SK-N-SH (cell line): ENCODE measurements around the gene UBE2L6. TPM values are rescaled to one million over a fixed set of nuclear protein-coding genes. Genes with fewer than 3 reads are reported as not detected.

Source experiments
- CTCF ChIA-PET: fragments of 300-600, 350-600 bp; formaldehyde crosslinking; extraction: SDS; loops from one replicate; lab custom pipeline; 2021; lab: Yijun Ruan, JAX
- POLR2A ChIA-PET: fragments of 350-600 bp; sonication (Branson Sonifier 250); formaldehyde crosslinking; extraction: SDS; loops from one replicate; lab custom pipeline; 2020; ENCODE audit warnings: antibody characterized with exemption, inconsistent platforms; lab: Yijun Ruan, JAX
- DNase-seq: peaks from one replicate; pipeline ENCODE4 v3.0.0; 2012
- H2AFZ ChIP-seq: fragments of 200-600 bp; sonication (generic); 2 replicates; pipeline ENCODE4 v1.8.1; 2016; ENCODE audit warnings: antibody characterized with exemption, mild to moderate bottlenecking, low read depth
- H3F3A ChIP-seq: fragments of 200-600 bp; sonication (generic); replicated peaks from 2 replicates; pipeline ENCODE3; 2016; ENCODE audit warnings: antibody characterized with exemption, mild to moderate bottlenecking; ENCODE audit not compliant: insufficient read depth
- H3K27ac ChIP-seq, 2 experiments: fragments of 200-500 bp in 1 of 2; fragments of 200-600 bp in 1 of 2; sonication (Bioruptor generic) in 1 of 2; sonication (generic), shearing (Covaris generic) in 1 of 2; 2 replicates each; pipeline versions ENCODE4 v1.5.1 to v1.6.1; 2014 to 2016; ENCODE audit warnings: low read depth in 2 of 2, inconsistent platforms in 1 of 2, low read length in 1 of 2, mild to moderate bottlenecking in 1 of 2, mixed read lengths in 1 of 2
- H3K27me3 ChIP-seq: fragments of 200-600 bp; sonication (generic), shearing (Covaris generic); 2 replicates; pipeline ENCODE4 v1.6.1; 2016; ENCODE audit warnings: mixed run types; ENCODE audit not compliant: insufficient read depth
- H3K36me3 ChIP-seq, 2 experiments: fragments of 200-500 bp in 1 of 2; fragments of 200-600 bp in 1 of 2; sonication (Bioruptor generic) in 1 of 2; sonication (generic) in 1 of 2; replicated peaks in 1 of 2; 2 replicates each; pipeline versions ENCODE3 to v1.5.1; 2014 to 2016; ENCODE audit warnings: low read length in 1 of 2, mild to moderate bottlenecking in 1 of 2; ENCODE audit not compliant: insufficient read depth in 2 of 2, control insufficient read depth in 1 of 2
- H3K4me1 ChIP-seq, 2 experiments: fragments of 200-500 bp in 1 of 2; fragments of 200-600 bp in 1 of 2; sonication (Bioruptor generic) in 1 of 2; sonication (generic), shearing (Covaris generic) in 1 of 2; 2 replicates each; pipeline versions ENCODE4 v1.5.1 to v1.6.1; 2014 to 2016; ENCODE audit warnings: low read depth in 1 of 2, low read length in 1 of 2, mixed run types in 1 of 2; ENCODE audit not compliant: insufficient read depth in 2 of 2, control insufficient read depth in 1 of 2
- H3K4me2 ChIP-seq: fragments of 200-600 bp; sonication (generic), shearing (Covaris generic); 2 replicates; pipeline ENCODE4 v1.6.1; 2017; ENCODE audit warnings: mixed run types
- H3K4me3 ChIP-seq, 2 experiments: fragments of 200-500 bp in 1 of 2; fragments of 200-600 bp in 1 of 2; sonication (Bioruptor generic) in 1 of 2; sonication (generic), shearing (Covaris generic) in 1 of 2; 2 replicates each; pipeline versions ENCODE4 v1.5.1 to v1.8.1; 2014 to 2016; ENCODE audit warnings: low read depth in 2 of 2, inconsistent platforms in 1 of 2, low read length in 1 of 2, mild to moderate bottlenecking in 1 of 2, mixed read lengths in 1 of 2, moderate library complexity in 1 of 2
- H3K79me2 ChIP-seq: fragments of 200-600 bp; sonication (generic); 2 replicates; pipeline ENCODE4 v1.8.1; 2017; ENCODE audit warnings: mild to moderate bottlenecking; ENCODE audit not compliant: insufficient read depth
- H3K9ac ChIP-seq: fragments of 200-600 bp; sonication (generic); 2 replicates; pipeline ENCODE4 v1.6.1; 2017; ENCODE audit warnings: mixed run types
- H3K9me2 ChIP-seq: fragments of 200-600 bp; sonication (generic); 2 replicates; pipeline ENCODE4 v1.6.1; 2017; ENCODE audit warnings: mixed run types
- H3K9me3 ChIP-seq: fragments of 200-600 bp; sonication (generic); 2 replicates; pipeline ENCODE4 v1.6.1; 2017; ENCODE audit warnings: mixed run types, mild to moderate bottlenecking, moderate library complexity
- H4K20me1 ChIP-seq: fragments of 200-600 bp; sonication (generic); 2 replicates; pipeline ENCODE4 v1.6.1; 2017; ENCODE audit warnings: mild to moderate bottlenecking, mixed run types; ENCODE audit not compliant: insufficient read depth
- CTCF ChIP-seq: fragments of 200-600 bp; sonication (generic); IDR thresholded peaks from 2 replicates; pipeline ENCODE4 v1.6.1; 2017; ENCODE audit warnings: antibody characterized with exemption, mild to moderate bottlenecking, moderate library complexity
- FOXJ3 ChIP-seq: sonication (generic); formaldehyde crosslinking; IDR thresholded peaks from 2 replicates; pipeline ENCODE4 v1.5.1; 2020; ENCODE audit warnings: mild to moderate bottlenecking, missing genetic modification reagents
- GATA2 ChIP-seq: sonication (generic); formaldehyde crosslinking; IDR thresholded peaks from 2 replicates; pipeline ENCODE4 v1.5.0; 2020; ENCODE audit warnings: mild to moderate bottlenecking, missing genetic modification reagents
- JUND ChIP-seq: IDR thresholded peaks from 2 replicates; pipeline ENCODE4 v1.4.0; 2012
- MXI1 ChIP-seq: IDR thresholded peaks from 2 replicates; pipeline ENCODE4 v1.6.1; 2012; ENCODE audit warnings: mild to moderate bottlenecking, low read depth, low read length, improper control_type of control experiment
- RXRA ChIP-seq: IDR thresholded peaks from 2 replicates; pipeline ENCODE4 v1.4.0; 2012; ENCODE audit warnings: low read depth, mild to moderate bottlenecking, borderline replicate concordance
- SIN3A ChIP-seq: IDR thresholded peaks from 2 replicates; pipeline ENCODE4 v1.6.1; 2012; ENCODE audit warnings: low read depth, mild to moderate bottlenecking, low read length, moderate library complexity, borderline replicate concordance
- SMC3 ChIP-seq: IDR thresholded peaks from 2 replicates; pipeline ENCODE4 v1.6.1; 2012; ENCODE audit warnings: low read depth, low read length, improper control_type of control experiment
- TCF12 ChIP-seq: IDR thresholded peaks from 2 replicates; pipeline ENCODE4 v1.4.0; 2012
- WGBS: methylation state at CpG from one replicate; pipeline ENCODE4 v1.1.6; 2017; ENCODE audit warnings: low lambda C conversion rate; 5-methylcytosine and 5-hydroxymethylcytosine counted together
- polyA plus RNA-seq, 3 experiments: library from polyadenylated mRNA; depleted of rRNA; stranded (reverse); fragments of >200 nt; gene quantifications; 2 replicates each; pipeline ENCODE4 v1.2.3, GENCODE V29; 2012
- TF ChIP-seq, protein P1 (sequence below): fragments of 150-350 bp; IDR thresholded peaks from 2 replicates; pipeline ENCODE4 v1.6.1; 2017; ENCODE audit warnings: antibody characterized with exemption, low read length, low read depth, borderline replicate concordance

The UBE2L6 gene
- polyA plus RNA-seq, 1 of the 3 experiments (the other 2 are of a cell fraction) = 77.0 TPM

- POLR2A ChIA-PET = no interaction called here
- no peaks in the 10 kb centered on the region for H3K79me2 ChIP-seq
- no peaks in the 10 kb centered on the region for H3K9me3 ChIP-seq
- TF ChIP-seq JUND = no peak
- TF ChIP-seq, protein P1, sequence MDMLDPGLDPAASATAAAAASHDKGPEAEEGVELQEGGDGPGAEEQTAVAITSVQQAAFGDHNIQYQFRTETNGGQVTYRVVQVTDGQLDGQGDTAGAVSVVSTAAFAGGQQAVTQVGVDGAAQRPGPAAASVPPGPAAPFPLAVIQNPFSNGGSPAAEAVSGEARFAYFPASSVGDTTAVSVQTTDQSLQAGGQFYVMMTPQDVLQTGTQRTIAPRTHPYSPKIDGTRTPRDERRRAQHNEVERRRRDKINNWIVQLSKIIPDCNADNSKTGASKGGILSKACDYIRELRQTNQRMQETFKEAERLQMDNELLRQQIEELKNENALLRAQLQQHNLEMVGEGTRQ = no peak
- TF ChIP-seq FOXJ3 (CRISPR knock-in tag) = no peak
- TF ChIP-seq TCF12 = no peak
- TF ChIP-seq CTCF = no peak
- no peak for TF ChIP-seq SMC3
- no peak for TF ChIP-seq RXRA
- no peak overlapping the region for H3K27ac ChIP-seq
- CTCF ChIA-PET = interaction anchor here (1.6 to 1.8 kb wide), 3 partner anchors 12 to 63 kb away, joined by 4 to 6 read pairs (median 5); partner anchors contain the start of gene UBE2L6
- no peak overlapping the region for H3K4me3 ChIP-seq
- peaks cover 14 to 38% of the 10 kb centered on the region in 2 experiments for H3K36me3 ChIP-seq
- no peaks in the 10 kb centered on the region for H3F3A ChIP-seq
- H3K9ac ChIP-seq = no peak overlapping the region
- WGBS = 78% methylated on average over 6 of the region's 8 CpGs
- no peak overlapping the region for H3K4me2 ChIP-seq
- H4K20me1 ChIP-seq = no peaks in the 10 kb centered on the region
- no peaks in the 10 kb centered on the region for H3K4me1 ChIP-seq
- H3K9me2 ChIP-seq = no peaks in the 10 kb centered on the region
- no peaks in the 10 kb centered on the region for H3K27me3 ChIP-seq
- no peak for DNase-seq
- no peak overlapping the region for H2AFZ ChIP-seq
These were observed 11.4 kb downstream of the UBE2L6 start for GRCh38 chr11:57556041-57556440.

DNA sequence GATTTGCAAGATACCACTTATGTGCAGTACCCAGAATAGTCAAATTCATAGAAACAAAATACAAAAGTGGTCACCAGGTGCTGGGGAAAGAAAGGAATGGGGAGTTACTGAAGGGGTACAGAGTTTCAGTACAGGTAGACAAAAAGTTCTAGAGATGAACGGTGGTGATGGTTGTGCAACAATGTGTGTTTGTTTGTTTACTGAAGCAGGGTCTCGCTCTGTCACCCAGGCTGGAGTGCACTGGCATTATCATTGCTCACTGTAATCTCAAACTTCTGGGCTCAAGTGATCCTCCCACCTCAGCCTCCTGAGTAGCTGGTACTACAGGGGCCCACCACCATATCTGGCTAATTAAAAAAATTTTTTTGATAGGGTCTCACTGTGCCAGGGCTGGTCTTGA, 12.1 kb downstream of the UBE2L6 start:
- no peak overlapping the region for H2AFZ ChIP-seq
- no peak overlapping the region for H3K9ac ChIP-seq
- TF ChIP-seq SIN3A = no peak
- no peak for TF ChIP-seq GATA2
- TF ChIP-seq MXI1 = no peak
- H4K20me1 ChIP-seq = no peaks in the 10 kb centered on the region
- DNase-seq = no peak
- H3K27ac ChIP-seq = no peak overlapping the region
- no peaks in the 10 kb centered on the region for H3K4me1 ChIP-seq
- H3K36me3 ChIP-seq = peaks cover 14 to 43% of the 10 kb centered on the region in 2 experiments
- no peaks in the 10 kb centered on the region for H3K9me2 ChIP-seq
- H3K4me3 ChIP-seq = no peak overlapping the region
- ChIA-PET CTCF (interaction anchor here (1.6 to 1.8 kb wide), 2 partner anchors 12 to 28 kb away, joined by 5 to 6 read pairs; partner anchors contain the start of gene UBE2L6), POLR2A (no interaction called here)
- H3K79me2 ChIP-seq = no peaks in the 10 kb centered on the region
- no peaks in the 10 kb centered on the region for H3F3A ChIP-seq
- H3K27me3 ChIP-seq = no peaks in the 10 kb centered on the region
- no peaks in the 10 kb centered on the region for H3K9me3 ChIP-seq
- WGBS = 83% methylated on average over 2 of the region's 2 CpGs
- H3K4me2 ChIP-seq = no peak overlapping the region
